Gastrocnemius medialis (tissue), 4 donors: ENCODE results near the gene NDST4.

Experiments
- CTCF ChIP-seq, 5 experiments: fragments of 450-650 bp in 3 of 5; fragments of 200-600 bp in 2 of 5; sonication (generic) in 2 of 5; IDR thresholded peaks in 4 of 5; conservative IDR thresholded peaks in 1 of 5; 1 replicate in 4 of 5; 2 replicates in 1 of 5; pipeline ENCODE4 v1.5.1; 2016 to 2019; ENCODE audit warnings: antibody characterized with exemption in 5 of 5, mild to moderate bottlenecking in 3 of 5, moderate library complexity in 3 of 5
- POLR2A ChIP-seq, 2 donors: fragments of 450-650 bp; IDR thresholded peaks; one replicate each; pipeline ENCODE4 v1.6.1; 2017; ENCODE audit warnings: antibody characterized with exemption in 2 of 2, mild to moderate bottlenecking in 2 of 2, moderate library complexity in 2 of 2

GRCh38 chr4:114986133-114986532 is 127.3 kb downstream of the NDST4 start:
- TF ChIP-seq CTCF (IDR thresholded peaks at IDR 0.05 in 4 of 5, conservative IDR thresholded peaks at IDR 0.05 in 1 of 5) (no peak), POLR2A (IDR thresholded peaks at IDR 0.05) (no peak)
